NOMO-1 (cell line): ENCODE data around the gene GYS1.
A peak's percentile ranks its signal among the peaks of the same experiment; 100 is the strongest.

Source experiments
- DNase-seq, 2 experiments: peaks; one replicate each; lab custom pipeline; 2025; ENCODE audit not compliant: unreplicated experiment in 2 of 2; lab: John Stamatoyannopoulos, UW

GYS1 gene

DNA sequence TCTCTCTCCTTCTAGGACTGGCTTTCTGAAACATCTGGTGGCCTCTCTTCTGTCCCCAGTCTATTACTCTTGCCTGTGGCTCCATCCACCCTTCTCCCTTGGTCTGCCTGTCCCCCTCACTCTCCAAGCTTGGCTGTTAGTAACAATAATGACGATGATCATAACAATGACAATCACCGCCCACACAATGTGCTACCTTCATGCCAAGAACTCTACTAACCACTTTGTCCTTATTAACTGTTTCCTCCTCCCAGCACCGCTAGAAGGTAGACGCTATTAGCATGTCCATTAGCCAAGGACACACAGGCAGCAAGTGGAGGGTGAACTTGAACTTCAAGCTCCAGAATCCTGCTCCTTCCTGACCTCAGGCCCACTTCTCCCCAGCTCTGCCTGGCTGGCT, 2.7 kb downstream of the GYS1 start:
- no peak for DNase-seq

DNA sequence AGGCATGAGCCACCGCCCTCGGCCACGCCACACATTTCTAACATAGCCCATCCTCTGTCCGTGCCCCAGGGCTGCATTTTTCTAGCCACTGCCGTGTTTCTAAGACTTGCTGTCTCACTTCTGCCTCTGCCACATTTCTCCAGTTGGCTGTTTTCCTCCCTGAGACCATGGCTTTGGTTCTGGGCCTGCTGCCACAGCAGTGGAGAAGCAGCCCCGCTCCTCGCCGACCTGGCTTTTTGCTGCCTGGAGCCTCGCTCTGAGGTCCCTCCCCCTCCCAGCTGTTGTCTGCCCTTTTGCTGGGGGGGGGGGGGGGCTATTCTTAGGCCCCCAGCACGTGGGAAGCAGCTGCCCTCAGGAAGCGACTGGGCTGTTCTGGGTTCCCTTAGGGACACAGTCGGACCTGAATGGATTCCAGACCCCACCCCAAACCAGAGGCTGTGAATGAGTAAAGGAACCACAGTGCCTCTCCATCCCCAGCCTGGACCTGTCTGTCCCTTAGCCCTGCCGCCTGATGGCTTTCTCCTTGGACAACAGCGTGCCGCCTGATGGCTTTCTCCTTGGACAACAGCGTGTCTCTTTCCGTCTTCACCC, 3.3 kb downstream of the GYS1 start:
- DNase-seq, result no peak

DNA sequence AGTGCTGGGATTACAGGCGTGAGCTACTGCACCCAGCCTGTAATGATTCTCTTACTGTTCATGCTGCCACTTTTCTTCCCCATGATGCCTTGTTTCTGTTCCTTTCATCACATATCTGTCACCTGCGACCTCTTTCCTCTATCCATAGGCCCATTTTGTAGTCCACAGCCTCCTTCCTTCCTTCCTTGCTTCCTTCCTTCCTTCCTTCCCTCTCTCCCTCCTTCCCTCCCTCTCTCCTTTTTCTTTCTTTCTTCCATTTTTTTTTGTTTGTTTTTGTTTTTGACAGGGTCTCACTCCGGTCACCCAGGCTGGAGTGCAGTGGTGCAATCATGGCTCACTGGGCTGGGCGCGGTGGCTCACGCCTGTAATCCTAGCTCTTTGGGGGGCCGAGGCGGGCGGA, 4.2 kb downstream of the GYS1 start:
- no peak for DNase-seq

DNA sequence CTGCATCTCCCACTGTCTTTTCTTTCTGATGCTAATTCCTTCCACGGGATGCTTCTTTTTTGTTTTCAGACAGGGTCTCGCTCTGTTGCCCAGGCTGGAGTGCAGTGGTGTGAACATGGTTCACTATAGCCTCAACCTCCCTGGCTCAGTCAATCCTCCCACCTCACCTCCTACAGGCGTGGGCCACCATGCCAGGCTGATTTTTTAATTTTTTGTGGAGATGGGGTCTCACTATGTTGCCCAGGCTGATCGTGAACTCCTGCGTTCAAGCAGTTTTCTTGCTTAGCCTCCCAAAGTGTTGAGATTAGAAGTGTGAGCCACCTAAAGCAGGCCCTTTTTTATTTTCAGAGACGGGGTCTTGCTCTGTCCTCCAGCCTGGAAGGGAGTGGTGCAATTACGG, 4.8 kb downstream of the GYS1 start:
- DNase-seq, result no peak

DNA sequence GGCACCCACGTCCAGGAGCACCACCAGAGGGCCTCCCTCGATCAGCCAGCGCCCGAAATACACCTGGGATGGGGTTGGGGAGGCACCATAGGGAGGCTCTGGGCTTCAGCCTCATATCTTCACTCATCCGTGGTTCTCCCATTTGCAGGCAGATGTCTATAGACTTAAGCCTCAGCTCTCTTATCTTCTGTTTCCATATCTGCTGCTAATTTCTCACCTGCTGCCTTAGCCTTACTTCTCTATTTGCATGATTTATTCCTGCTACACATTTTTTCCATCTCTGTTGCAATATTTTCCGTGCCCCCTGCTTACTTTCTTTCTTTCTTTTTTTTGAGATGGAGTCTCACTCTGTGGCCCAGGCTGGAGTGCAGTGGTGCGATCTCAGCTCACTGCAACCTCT, 5.8 kb downstream of the GYS1 start:
- no peak for DNase-seq

DNA sequence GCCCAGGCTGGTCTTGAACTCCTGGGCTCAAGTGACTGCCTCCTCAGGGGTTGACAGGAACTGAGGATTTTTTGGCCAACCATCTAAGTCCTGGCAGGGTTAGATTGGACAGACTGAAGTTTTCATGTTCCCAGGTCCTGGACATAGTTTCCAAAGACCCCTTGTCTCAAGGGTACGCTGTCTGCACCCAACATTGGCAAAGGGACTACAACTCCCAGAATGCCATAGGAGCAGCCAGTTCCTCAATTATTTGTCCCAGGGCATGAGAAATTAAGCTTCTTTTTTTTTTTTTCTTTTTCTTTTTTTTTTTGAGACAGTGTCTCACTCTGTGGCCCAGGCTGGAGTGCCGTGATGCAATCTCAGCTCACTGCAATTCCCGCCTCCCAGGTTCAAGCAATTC, 6.9 kb downstream of the GYS1 start:
- no peak for DNase-seq

DNA sequence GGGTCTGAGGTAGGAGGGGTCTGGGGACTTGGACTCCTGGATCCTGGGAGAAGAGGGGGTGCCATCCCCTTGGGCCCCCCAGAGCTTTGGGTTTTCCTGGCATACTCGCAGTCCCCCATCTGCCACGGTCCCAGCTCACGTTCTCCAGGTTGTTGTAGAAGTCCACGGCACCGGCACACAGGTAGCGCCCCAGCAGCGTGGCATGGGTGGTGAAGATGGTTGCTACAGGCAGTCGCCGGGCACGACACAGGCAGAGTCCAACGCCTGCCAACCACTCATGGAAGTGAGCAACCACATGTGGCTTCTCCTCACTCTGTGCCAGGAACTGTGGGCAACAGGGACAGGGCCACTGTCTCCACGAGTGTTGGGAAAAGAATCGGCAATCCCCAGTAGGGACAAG, 7.4 kb downstream of the GYS1 start:
- no peak for DNase-seq

DNA sequence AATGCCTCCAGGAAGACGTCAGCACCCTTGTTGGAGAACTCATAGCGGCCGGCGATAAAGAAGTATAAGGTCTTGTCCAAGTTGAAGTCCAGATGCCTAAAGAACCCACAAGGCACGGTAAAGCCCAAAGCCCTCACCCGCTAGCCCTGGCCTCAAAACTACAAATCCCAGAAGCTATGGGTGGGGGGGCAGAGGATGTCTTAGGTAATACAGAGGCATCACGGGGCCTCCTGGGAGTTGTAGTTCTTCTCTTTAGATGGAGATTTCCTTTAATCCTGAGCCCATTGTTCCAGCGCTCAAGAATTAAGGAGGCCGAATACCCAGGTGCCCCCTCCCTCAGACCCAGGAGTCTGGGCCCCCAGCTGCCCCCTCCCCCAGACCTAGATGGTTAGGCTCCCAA, 10.8 kb downstream of the GYS1 start:
- no peak for DNase-seq

DNA sequence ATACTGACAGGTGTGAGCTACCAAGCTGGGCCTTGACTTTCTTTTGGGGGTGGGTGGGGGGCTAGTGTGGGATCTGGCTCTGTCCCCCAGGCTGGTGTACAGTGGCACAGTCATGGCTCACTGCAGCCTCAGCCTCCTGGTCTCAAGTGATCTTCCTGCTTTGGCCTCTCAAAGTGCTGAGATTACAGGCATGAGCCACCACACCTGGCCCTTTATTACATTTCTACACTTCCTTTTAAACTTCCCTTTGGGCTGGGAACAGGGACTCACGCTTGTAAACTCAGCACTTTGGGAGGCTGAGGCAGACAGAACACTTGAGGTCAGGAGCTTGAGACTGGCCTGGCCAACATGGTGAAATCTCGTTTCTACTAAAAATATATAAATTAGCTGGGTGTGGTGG, 16.0 kb downstream of the GYS1 start:
- DNase-seq, result no peak

DNA sequence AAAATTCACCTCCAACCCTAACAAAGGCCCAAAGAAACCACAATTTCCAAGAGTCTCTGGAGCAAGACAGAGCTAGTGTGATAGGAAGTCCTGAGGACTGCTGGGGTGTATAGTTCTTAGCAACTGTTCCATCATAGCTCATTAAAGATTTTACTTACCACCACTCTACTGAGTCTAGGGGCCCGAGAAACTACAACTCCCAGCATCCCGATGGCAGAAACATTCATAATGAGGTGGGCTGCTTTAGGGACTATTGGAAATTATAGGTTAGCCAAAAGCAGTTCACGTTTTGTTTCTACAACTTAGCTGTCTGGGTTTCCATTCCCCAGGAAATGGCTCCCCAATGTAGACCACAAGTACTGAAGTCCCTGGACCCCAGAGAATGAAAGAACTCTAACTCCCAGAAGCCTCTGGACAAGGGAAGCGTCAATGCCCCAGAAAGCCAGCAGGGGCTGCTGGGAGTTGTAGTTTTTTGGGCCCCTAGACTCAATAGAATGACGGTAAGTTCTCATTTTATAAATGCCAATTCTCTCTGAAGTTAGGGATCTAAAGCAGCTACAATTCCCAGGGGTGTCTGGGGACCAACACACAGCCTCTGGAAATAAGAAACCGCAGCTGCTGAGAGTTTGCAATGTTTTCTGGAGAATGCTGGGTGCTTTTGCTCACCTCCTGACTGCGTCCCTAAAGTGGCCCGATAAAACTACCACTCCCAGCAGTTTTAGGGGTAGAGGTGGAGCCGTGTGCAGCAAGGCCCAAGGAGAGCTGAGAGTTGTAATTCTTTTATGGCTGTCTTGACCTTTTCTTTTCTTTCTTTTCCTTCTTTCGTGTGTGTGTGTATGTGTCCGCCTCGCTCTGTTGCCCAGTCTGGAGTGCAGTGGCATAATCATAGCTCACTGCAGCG, 16.9 kb downstream of the GYS1 start:
- DNase-seq, result peak in 1 of 2 experiments; percentile 16

DNA sequence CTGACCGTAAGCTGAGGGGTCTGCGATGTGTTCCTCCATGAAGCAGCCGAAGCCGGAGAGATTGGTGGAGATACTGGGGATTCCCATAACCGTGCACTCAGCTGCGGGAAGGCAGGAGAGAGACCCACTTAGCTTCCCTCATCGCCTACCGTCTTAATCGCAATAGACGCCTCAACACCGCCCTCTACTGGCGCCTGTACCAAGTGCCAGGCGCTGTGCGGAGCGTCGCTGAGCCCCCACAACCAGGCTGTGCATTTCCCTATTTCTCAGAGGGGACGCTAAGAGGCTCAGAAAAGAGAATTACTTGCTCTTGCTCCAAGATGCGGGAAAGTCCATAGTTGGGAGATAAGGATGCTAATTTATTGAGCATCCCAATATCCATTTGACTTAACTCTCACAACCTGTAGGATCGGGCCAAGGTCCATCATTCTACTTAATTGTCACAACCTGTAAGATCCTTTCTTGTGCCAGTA, 22.1 kb downstream of the GYS1 start:
- peak; percentile 76 to 82 for DNase-seq

DNA sequence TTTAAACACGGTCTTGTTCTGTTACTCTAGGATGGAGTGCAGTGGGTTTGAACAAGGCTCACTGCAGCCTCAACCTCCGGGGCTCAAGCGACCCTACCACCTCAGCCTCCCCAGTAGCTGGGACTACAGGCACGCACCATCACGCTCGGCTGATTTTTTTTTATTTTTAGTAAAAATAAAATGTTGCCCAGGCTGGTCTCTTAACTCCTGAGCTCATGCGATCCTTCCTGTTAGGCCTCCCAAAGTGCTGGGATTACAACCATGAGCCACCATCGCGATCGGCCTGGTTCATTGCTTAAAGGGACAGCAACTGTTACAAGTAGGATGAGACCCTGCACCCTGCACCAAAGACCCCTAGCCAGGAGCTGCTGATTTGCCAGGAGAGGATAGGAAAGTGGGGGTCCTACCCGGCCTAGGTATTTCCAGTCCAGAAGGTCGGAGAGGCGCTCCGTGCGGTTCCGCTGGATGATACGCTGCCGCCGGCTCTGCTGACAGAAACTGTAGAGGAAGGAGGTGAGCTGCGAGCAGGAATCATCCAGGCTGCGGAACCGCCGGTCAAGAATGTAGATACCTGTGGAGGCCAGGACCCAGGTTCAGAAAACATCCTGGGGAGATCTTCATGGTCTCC, 22.9 kb downstream of the GYS1 start:
- DNase-seq, result no peak

DNA sequence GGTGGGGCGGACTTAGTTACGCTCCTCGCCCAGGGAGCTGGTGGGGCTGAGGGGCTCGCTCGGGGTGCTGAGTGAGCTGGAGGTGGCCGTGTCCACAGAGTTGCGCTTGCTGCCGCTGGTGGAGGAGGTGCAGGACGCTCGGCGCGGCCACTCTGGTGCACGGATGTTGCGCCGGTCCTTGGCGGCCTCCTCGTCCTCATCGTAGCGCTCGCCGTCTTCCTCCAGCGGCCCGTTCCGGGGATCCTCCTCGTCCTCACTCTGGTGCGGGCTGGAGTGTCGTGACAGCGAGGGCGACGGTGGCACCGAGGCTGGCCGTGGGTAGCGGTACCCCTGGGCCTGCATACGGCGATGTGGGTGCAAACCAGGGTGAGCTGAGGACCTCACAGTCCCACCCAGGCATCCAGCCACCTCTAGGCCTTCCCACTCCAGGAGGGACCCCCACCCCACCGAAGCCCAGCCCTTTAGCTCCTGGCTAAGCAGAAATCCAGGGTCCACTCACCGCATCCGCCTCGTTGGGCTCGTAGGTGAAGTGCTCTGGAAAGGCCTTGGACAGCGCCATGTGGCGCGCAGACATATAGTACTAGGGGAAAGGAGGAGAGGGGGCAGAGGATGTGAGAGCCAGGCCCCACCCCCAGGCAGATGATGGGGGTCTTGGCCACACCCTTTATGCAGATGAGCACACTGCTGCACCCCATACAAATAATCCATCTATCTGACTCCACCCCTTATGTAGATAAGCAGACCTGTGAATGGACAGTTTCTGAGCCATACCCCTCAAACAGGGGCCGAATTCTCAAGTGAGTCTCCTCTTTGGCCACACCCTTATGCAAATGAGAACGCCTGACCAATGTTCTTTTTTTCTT, 23.6 kb downstream of the GYS1 start:
- DNase-seq, result peak in 1 of 2 experiments; percentile 26

DNA sequence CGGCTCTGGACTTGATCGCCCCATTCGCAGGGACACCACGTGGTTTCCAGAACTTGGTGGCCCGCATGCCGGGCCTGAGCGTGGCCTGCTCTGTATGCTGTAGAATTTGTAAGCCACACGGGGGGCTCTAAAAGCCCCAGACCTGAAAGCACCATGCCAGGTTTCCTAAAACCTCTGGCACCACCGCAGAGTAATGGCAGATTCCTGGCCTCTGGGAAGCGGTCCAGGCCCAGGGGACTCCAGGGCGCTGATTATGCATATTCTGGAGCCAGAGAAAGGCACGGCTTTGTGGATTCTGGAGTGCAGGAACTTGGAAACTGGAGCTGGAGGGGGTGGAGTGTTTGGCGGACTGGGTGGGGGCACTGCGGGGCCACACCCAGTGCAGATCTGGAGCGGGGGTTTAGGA, 24.3 kb downstream of the GYS1 start:
- DNase-seq, result no peak

DNA sequence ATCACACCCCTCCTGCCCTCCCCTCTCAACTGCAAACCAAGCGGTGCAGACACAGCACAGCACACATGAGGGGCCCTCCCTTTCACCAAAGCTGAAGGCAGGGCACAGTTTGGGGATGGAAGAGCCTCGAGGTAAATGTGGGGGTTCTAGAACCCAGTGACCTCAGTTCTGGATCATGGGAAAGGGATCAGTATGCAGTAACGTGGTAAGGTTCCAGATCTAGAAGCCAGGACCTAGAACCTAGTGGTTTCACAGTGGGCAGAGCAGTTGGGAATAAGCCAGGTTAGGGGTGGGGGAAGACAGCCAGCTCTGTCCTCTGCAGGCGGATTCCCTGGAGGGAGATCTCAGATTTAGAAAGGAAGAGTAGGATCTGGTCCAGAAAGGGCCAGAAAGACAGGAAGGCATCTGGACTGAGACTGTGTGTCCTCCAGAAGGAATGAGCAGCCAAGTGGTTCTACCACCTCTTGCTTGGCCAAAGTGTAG, 24.9 kb downstream of the GYS1 start:
- no peak for DNase-seq

DNA sequence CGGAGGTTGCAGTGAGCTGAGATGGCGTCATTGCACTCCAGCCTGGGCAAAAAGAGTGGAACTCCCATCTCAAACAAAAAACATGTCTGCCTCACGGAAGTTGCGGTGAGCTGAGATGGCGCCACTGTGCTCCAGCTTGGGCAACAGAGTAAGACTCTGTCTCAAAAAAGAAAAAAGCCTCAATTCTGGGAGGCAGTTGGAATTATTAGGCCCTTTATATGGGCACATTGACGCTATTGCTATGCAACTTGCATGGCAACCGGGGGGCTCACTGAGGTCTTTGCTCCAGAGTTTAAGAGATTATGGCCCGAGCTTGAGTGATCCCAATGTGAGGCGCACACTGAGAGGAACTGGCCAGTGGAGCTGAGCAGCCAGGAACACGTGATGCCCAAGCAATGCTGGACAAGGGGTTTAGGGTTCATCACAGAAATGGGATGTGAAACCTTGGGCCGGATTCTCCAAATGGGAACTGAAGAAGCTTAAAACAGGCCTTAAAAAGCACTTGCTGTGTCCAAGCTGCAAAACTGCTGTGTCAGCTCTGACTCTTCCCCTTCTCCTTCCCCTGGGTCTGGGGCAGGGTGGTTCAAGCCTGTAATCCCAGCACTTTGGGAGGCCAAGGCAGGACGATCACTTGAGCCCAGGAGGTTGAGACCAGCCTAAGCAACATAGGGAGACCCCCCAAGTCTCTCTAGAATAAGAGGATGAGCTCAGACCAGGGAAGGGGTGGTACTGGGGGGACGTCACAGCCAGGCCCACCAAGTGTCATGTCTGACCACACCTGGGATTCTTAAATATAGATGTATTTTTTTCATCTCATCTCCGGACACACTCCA, 25.5 kb downstream of the GYS1 start:
- DNase-seq, result peak; percentile 90 to 97

DNA sequence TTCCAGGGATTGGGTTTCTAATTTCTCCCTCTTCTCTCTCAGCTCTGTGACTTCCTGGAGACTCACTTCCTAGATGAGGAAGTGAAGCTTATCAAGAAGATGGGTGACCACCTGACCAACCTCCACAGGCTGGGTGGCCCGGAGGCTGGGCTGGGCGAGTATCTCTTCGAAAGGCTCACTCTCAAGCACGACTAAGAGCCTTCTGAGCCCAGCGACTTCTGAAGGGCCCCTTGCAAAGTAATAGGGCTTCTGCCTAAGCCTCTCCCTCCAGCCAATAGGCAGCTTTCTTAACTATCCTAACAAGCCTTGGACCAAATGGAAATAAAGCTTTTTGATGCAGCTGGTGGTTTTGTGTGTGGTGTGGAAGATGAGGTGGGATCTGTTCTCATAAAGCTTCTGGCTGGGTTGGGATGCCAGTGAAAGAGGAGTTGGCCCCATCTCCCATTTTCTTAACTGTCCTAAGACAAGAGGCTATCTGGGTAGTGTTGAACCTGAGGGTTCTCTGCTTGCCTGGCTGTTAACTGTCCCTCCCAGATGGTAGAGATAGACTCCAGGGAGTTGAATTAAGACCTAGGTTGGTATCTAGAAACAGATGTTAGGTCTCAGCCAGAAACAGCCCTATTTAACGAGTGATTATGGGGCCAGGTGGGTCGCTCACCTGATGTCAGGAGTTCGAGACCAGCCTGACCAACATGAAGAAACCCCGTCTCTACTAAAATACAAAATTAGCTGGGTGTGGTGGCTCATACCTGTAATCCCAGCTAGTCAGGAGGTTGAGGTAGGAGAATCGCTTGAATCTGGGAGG, 26.4 kb downstream of the GYS1 start:
- DNase-seq, result peak in 1 of 2 experiments; percentile 48

DNA sequence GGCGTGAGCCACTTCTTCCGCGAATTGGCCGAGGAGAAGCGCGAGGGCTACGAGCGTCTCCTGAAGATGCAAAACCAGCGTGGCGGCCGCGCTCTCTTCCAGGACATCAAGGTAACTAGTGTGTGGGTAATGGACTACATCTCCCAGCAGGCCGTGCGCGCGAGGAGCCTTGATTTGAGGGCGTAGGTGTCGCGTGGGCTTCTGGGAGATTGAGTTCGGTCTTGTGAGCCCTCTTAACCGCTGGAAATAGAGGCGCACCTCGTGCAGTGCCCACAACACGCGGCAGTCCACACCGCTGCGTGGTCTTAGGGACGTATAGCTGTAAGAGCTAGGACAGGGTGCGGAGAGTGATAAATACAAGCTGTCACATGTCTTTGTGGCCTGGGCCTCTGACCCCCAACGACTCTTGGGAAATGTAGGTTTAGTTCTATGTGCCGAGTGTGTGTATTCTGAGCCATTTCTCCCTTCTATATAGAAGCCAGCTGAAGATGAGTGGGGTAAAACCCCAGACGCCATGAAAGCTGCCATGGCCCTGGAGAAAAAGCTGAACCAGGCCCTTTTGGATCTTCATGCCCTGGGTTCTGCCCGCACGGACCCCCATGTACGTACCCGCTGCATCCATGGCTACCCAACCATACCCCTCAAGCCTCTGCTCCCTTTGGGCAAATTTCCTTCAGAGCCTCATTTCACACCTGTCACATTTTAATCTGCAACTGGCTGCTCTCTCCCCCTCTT, 27.1 kb downstream of the GYS1 start:
- peak; percentile 50 to 64 for DNase-seq
